ENCODE results near the gene SRXN1. TPM values are rescaled to one million over a fixed set of nuclear protein-coding genes. Genes with fewer than 3 reads are reported as not detected.
A peak's percentile ranks its signal among the peaks of the same experiment; 100 is the strongest.

Gene SRXN1
- total and polyA plus RNA-seq, 9 donors: 12.0 to 34.2 (median 25.1) TPM

- Histone ChIP-seq H3K36me3 (no peaks in the 10 kb centered on the region), H3K9me3 (no peaks in the 10 kb centered on the region), H3K4me1 (ENCODE audit: insufficient read depth) (peaks cover 3% of the 10 kb centered on the region), H3K4me3 (no peak overlapping the region), H3K27ac (no peak overlapping the region), H3K27me3 (no peaks in the 10 kb centered on the region)
- WGBS, 3 donors: 75 to 77% (median 76%) methylated on average over 2 of the region's 2 CpGs
- DNase-seq: no peak
- TF ChIP-seq CTCF (IDR thresholded peaks at IDR 0.05) (no peak), POLR2A (IDR thresholded peaks at IDR 0.05) (no peak), EP300 (IDR thresholded peaks at IDR 0.05) (no peak)
- intact Hi-C loops (cut with DNase I): loop anchor here (5.0 to 10.0 kb wide), 4 partner anchors 82 to 362 kb away; no protein-coding TSS in a partner anchor
Observed at GRCh38 chr20:646868-647233, 6.1 kb downstream of the SRXN1 start.

GRCh38 chr20:646107-646867 lies 6.7 kb downstream of the SRXN1 start:
- Histone ChIP-seq H3K27me3 (no peaks in the 10 kb centered on the region), H3K4me1 (ENCODE audit: insufficient read depth) (peaks cover 3% of the 10 kb centered on the region), H3K9me3 (no peaks in the 10 kb centered on the region), H3K27ac (no peak overlapping the region), H3K36me3 (no peaks in the 10 kb centered on the region), H3K4me3 (no peak overlapping the region)
- no peak for DNase-seq
- intact Hi-C loops (cut with DNase I): loop anchor here (5.0 to 10.0 kb wide), 4 partner anchors 81 to 361 kb away; no protein-coding TSS in a partner anchor
- TF ChIP-seq POLR2A (IDR thresholded peaks at IDR 0.05): no peak
- no peak for TF ChIP-seq EP300 (IDR thresholded peaks at IDR 0.05)
- TF ChIP-seq CTCF (IDR thresholded peaks at IDR 0.05): no peak
- WGBS, 3 donors: 59 to 69% (median 59%) methylated on average over 10 of the region's 10 CpGs

GRCh38 chr20:645318-646106 lies 7.5 kb downstream of the SRXN1 start:
- TF ChIP-seq POLR2A (IDR thresholded peaks at IDR 0.05) (no peak), EP300 (IDR thresholded peaks at IDR 0.05) (no peak), CTCF (IDR thresholded peaks at IDR 0.05) (peak; percentile 73 to 79 (median 79))
- intact Hi-C loops (cut with DNase I): loop anchor here (5.0 to 10.0 kb wide), 4 partner anchors 81 to 361 kb away; no protein-coding TSS in a partner anchor
- WGBS, 3 donors: 9 to 13% (median 10%) methylated on average over 20 of the region's 20 CpGs

GRCh38 chr20:644692-645317 lies 8.2 kb downstream of the SRXN1 start:
- intact Hi-C loops (cut with DNase I): loop anchor here (5.0 to 10.0 kb wide), 4 partner anchors 80 to 360 kb away; no protein-coding TSS in a partner anchor
- no peaks in the 10 kb centered on the region for H3K9me3 ChIP-seq

More at GRCh38 chr20:645318-646106, 7.5 kb downstream of the SRXN1 start:
- Histone ChIP-seq H3K4me1 (ENCODE audit: insufficient read depth) (peaks cover 3% of the 10 kb centered on the region), H3K9me3 (no peaks in the 10 kb centered on the region), H3K27me3 (no peaks in the 10 kb centered on the region), H3K27ac (no peak overlapping the region), H3K4me3 (no peak overlapping the region), H3K36me3 (no peaks in the 10 kb centered on the region)
- peak; percentile 58 to 87 (median 72) for DNase-seq

More at GRCh38 chr20:644692-645317, 8.2 kb downstream of the SRXN1 start:
- no peak overlapping the region for H3K4me3 ChIP-seq
- no peaks in the 10 kb centered on the region for H3K27me3 ChIP-seq
- TF ChIP-seq EP300 (IDR thresholded peaks at IDR 0.05) (no peak), POLR2A (IDR thresholded peaks at IDR 0.05) (no peak), CTCF (IDR thresholded peaks at IDR 0.05) (no peak)
- WGBS, 3 donors: 30 to 46% (median 36%) methylated on average over 11 of the region's 11 CpGs
- DNase-seq: no peak
- H3K4me1 ChIP-seq (ENCODE audit: insufficient read depth): peaks cover 3% of the 10 kb centered on the region
- no peaks in the 10 kb centered on the region for H3K36me3 ChIP-seq
- H3K27ac ChIP-seq: no peak overlapping the region
